Adrenal gland (tissue), 12 donors: ENCODE data around the gene DNAJC15. TPM values are rescaled to one million over a fixed set of nuclear protein-coding genes. Genes with fewer than 3 reads are reported as not detected.
A peak's percentile ranks its signal among the peaks of the same experiment; 100 is the strongest.

Source experiments
- DNase-seq, 7 donors: peaks; one replicate each; pipeline ENCODE4 v3.0.0-alpha.2; 2019 to 2020
- H3K27ac ChIP-seq, 5 donors: fragments of 200-600 bp; sonication (generic) in 4 of 5; 1 replicate in 3 of 5; 2 replicates in 2 of 5; pipeline versions ENCODE4 v1.5.1 to v1.8.0; 2016 to 2020; ENCODE audit warnings: mild to moderate bottlenecking in 1 of 5
- H3K27me3 ChIP-seq: fragments of 200-600 bp; 2 replicates; pipeline ENCODE4 v1.8.0; 2021
- H3K36me3 ChIP-seq, 2 donors: fragments of 200-600 bp; replicated peaks in 1 of 2; 1 replicate in 1 of 2; 2 replicates in 1 of 2; pipeline versions ENCODE4 v1.5.1 to v1.8.0; 2018 to 2022
- H3K4me1 ChIP-seq, 2 donors: fragments of 200-600 bp; replicated peaks in 1 of 2; 1 replicate in 1 of 2; 2 replicates in 1 of 2; pipeline versions ENCODE4 v1.5.1 to v1.8.0; 2018 to 2021
- H3K4me3 ChIP-seq, 4 donors: fragments of 200-600 bp; sonication (generic) in 3 of 4; one replicate each; pipeline ENCODE4 v1.5.1; 2016 to 2018
- H3K9me3 ChIP-seq, 3 donors: fragments of 200-600 bp; sonication (generic) in 1 of 3; replicated peaks in 1 of 3; 1 replicate in 2 of 3; 2 replicates in 1 of 3; pipeline versions ENCODE4 v1.5.1 to v1.8.0; 2016 to 2021
- CTCF ChIP-seq, 6 experiments: fragments of 450-650 bp in 4 of 6; fragments of 200-600 bp in 2 of 6; sonication (generic) in 1 of 6; IDR thresholded peaks; 1 replicate in 5 of 6; 2 replicates in 1 of 6; pipeline versions ENCODE4 v1.5.1 to v1.8.0; 2016 to 2021; ENCODE audit warnings: antibody characterized with exemption in 6 of 6, mild to moderate bottlenecking in 2 of 6, moderate library complexity in 1 of 6
- POLR2A ChIP-seq, 2 donors: fragments of 450-650 bp; IDR thresholded peaks; one replicate each; pipeline ENCODE4 v1.6.1; 2017; ENCODE audit warnings: antibody characterized with exemption in 2 of 2, mild to moderate bottlenecking in 2 of 2, moderate library complexity in 1 of 2
- WGBS, 4 donors: extraction: QIAGEN DNeasy Blood & Tissue Kit in 2 of 4; methylation state at CpG; one replicate each; pipeline versions ENCODE4 v1.1.5 to v1.1.7; 2013 to 2017; 5-methylcytosine and 5-hydroxymethylcytosine counted together
- intact Hi-C, 2 donors: fragments of 100-400 bp; cut with DNase I; formaldehyde crosslinking; loops; one replicate each; pipeline versions ENCODE4 v1.14.1 to v1.15.0; 2022 to 2023
- polyA plus RNA-seq, 3 donors: library from polyadenylated mRNA; stranded (reverse); fragments of 200-250 nt in 2 of 3; fragments of 350-450 nt in 1 of 3; fragmentation: Illumina TruSeq in 1 of 3; extraction: RNeasy Lipid Tissue Mini Kit (QIAGEN cat#74804) in 1 of 3; gene quantifications; one replicate each; pipeline ENCODE4 v1.2.3, GENCODE V29; 2013 to 2014
- total RNA-seq, 9 donors: library from RNA; depleted of rRNA in 4 of 9; stranded (reverse); fragments of >200 nt in 4 of 9; fragments of 120-200 nt in 1 of 9; fragmentation: NEBNext Ultra II Directional in 1 of 9; extraction: Animal tissue kit (Norgen Biotek cat#: 25700) in 1 of 9; gene quantifications; one replicate each; pipeline versions ENCODE4 v1.1.0 to v1.2.4, GENCODE V29; 2013 to 2023
- donor health status: healthy with polysubstance abuse.
- donor health status: Bipolar disorder and iron deficiency.
- donor health status: DM: yes; HTN: yes; CAD: no.
- donor health status: DM: no; HTN: no; CAD: no.
- donor health status: DM: no; HTN: no; CAD: no.
- donor health status: DM: yes; HTN: yes; CAD: no.

Gene DNAJC15
- total and polyA plus RNA-seq, 12 donors, result 10.0 to 33.5 (median 17.5) TPM

- TF ChIP-seq CTCF (IDR thresholded peaks at IDR 0.05), result peak; percentile 64 to 81 (median 72)
- TF ChIP-seq POLR2A (IDR thresholded peaks at IDR 0.05), result no peak
- no peak overlapping the region for H3K27ac ChIP-seq
- no peak overlapping the region for H3K4me3 ChIP-seq
- H3K4me1 ChIP-seq, result peaks cover 4 to 18% of the 10 kb centered on the region in 2 donors
- no peak for DNase-seq
- intact Hi-C loops, result no loop called here
- no peaks in the 10 kb centered on the region for H3K36me3 ChIP-seq
- H3K9me3 ChIP-seq, result no peaks in the 10 kb centered on the region
- 88 to 98% (median 93%) methylated on average over 1 of the region's 1 CpG for WGBS, 4 donors
- no peaks in the 10 kb centered on the region for H3K27me3 ChIP-seq
Measured at GRCh38 chr13:43085545-43085944, 62.2 kb downstream of the DNAJC15 start.

- Histone ChIP-seq H3K4me1 (peaks cover 4 to 18% of the 10 kb centered on the region in 2 donors), H3K36me3 (no peaks in the 10 kb centered on the region), H3K9me3 (no peaks in the 10 kb centered on the region), H3K4me3 (no peak overlapping the region), H3K27ac (peak overlapping the region in 1 of 5 donors; percentile 73), H3K27me3 (no peaks in the 10 kb centered on the region)
- TF ChIP-seq POLR2A (IDR thresholded peaks at IDR 0.05), result no peak
- no peak for TF ChIP-seq CTCF (IDR thresholded peaks at IDR 0.05)
- no peak for DNase-seq
- intact Hi-C loops, result no loop called here
Measured at GRCh38 chr13:43086181-43086580, 62.8 kb downstream of the DNAJC15 start.

GRCh38 chr13:43088093-43088511 is 64.7 kb downstream of the DNAJC15 start:
- Histone ChIP-seq H3K9me3 (no peaks in the 10 kb centered on the region), H3K4me3 (peak overlapping the region in 1 of 4 donors; percentile 69), H3K27me3 (no peaks in the 10 kb centered on the region), H3K27ac (peak overlapping the region; percentile 14 to 86 (median 73)), H3K36me3 (no peaks in the 10 kb centered on the region), H3K4me1 (peaks cover 4 to 18% of the 10 kb centered on the region in 2 donors)
- TF ChIP-seq POLR2A (IDR thresholded peaks at IDR 0.05) (peak in 1 of 2 donors; percentile 18), CTCF (IDR thresholded peaks at IDR 0.05) (no peak)
- intact Hi-C loops, result no loop called here
- peak in 2 of 7 donors; percentile 14 to 17 for DNase-seq
- 6 to 16% (median 12%) methylated on average over 4 of the region's 4 CpGs for whole genome bisulfite sequencing, 4 donors

GRCh38 chr13:43089912-43090498 is 66.6 kb downstream of the DNAJC15 start:
- Histone ChIP-seq H3K4me1 (peaks cover 9 to 24% of the 10 kb centered on the region in 2 donors), H3K4me3 (no peak overlapping the region), H3K9me3 (no peaks in the 10 kb centered on the region), H3K36me3 (no peaks in the 10 kb centered on the region), H3K27ac (no peak overlapping the region), H3K27me3 (no peaks in the 10 kb centered on the region)
- TF ChIP-seq POLR2A (IDR thresholded peaks at IDR 0.05), result no peak
- WGBS, 4 donors, result 87 to 100% (median 96%) methylated on average over 1 of the region's 1 CpG
- DNase-seq, result no peak
- intact Hi-C loops, result no loop called here

GRCh38 chr13:43094901-43095300 is 71.5 kb downstream of the DNAJC15 start:
- H3K4me1 ChIP-seq, result peaks cover 24 to 25% of the 10 kb centered on the region in 2 donors
- H3K36me3 ChIP-seq, result no peaks in the 10 kb centered on the region
- no peak overlapping the region for H3K4me3 ChIP-seq
- intact Hi-C loops, result no loop called here
- TF ChIP-seq POLR2A (IDR thresholded peaks at IDR 0.05), result no peak
- no peak for TF ChIP-seq CTCF (IDR thresholded peaks at IDR 0.05)
- no peaks in the 10 kb centered on the region for H3K27me3 ChIP-seq
- DNase-seq, result no peak
- no peaks in the 10 kb centered on the region for H3K9me3 ChIP-seq
- peak overlapping the region in 2 of 5 donors; percentile 27 to 56 for H3K27ac ChIP-seq
- WGBS, 4 donors, result 89 to 97% (median 93%) methylated on average over 1 of the region's 1 CpG
